ENCODE data around the gene UNK. TPM values are rescaled to one million over a fixed set of nuclear protein-coding genes. Genes with fewer than 3 reads are reported as not detected.
A peak's percentile ranks its signal among the peaks of the same experiment; 100 is the strongest.

UNK gene
- total and polyA plus RNA-seq, 2 of the 13 experiments (the other 11 are each of a cell fraction or from before 2014, with no cell fraction given): 31.6 to 33.0 TPM

GRCh38 chr17:75754378-75755204, 30.0 kb upstream of the UNK start (continued):
- TF ChIP-seq NRL (CRISPR knock-in tag; IDR thresholded peaks at IDR 0.05; ENCODE audit: borderline replicate concordance) (peak; percentile 88), PHB2 (IDR thresholded peaks at IDR 0.05; ENCODE audit: partially characterized antibody) (no peak), ZNF136 (CRISPR knock-in tag; IDR thresholded peaks at IDR 0.05; ENCODE audit: low read depth) (no peak), FOXA3 (CRISPR knock-in tag; IDR thresholded peaks at IDR 0.05) (no peak), HINFP (CRISPR knock-in tag; IDR thresholded peaks at IDR 0.05; ENCODE audit: low read depth) (0 out of 2 replicates have a peak, but pooled peaks have one; percentile 62), ZNF407 (CRISPR knock-in tag; IDR thresholded peaks at IDR 0.05; ENCODE audit: not compliant biosample characterization) (peak; percentile 84), ZSCAN9 (CRISPR knock-in tag; IDR thresholded peaks at IDR 0.05; ENCODE audit: borderline replicate concordance) (peak; percentile 76; the same call in 1 of the 2 replicates), ZUFSP (CRISPR knock-in tag; IDR thresholded peaks at IDR 0.05; ENCODE audit: borderline replicate concordance) (no peak), ATF5 (CRISPR knock-in tag; IDR thresholded peaks at IDR 0.05; ENCODE audit: low read depth) (no peak), EEA1 (CRISPR knock-in tag; IDR thresholded peaks at IDR 0.05; ENCODE audit: borderline replicate concordance) (no peak), MAFK (conservative IDR thresholded peaks at IDR 0.05 in 1 of 2, IDR thresholded peaks at IDR 0.05 in 1 of 2; ENCODE audit: low read length in 2 of 2) (no peak), SRSF9 (IDR thresholded peaks at IDR 0.05; ENCODE audit: borderline replicate concordance, insufficient read depth, low read depth, low read length, poor library complexity, severe bottlenecking) (no peak), ZNF44 (CRISPR knock-in tag; IDR thresholded peaks at IDR 0.05) (peak; percentile 60; the same call in 1 of the 2 replicates), ZNF3 (CRISPR knock-in tag; IDR thresholded peaks at IDR 0.05) (no peak), SALL1 (CRISPR knock-in tag; IDR thresholded peaks at IDR 0.05) (peak; percentile 88)

Data from HepG2 (cell line).